NT2/D1 (cell line): ENCODE measurements around the gene BBS10.
"Not testable (repeated sequence)": the region's sequence is repeated elsewhere in the genome, so short reads cannot be mapped to it uniquely, and the experiment has no call there.

Experiments used
- SUZ12 ChIP-seq: IDR thresholded peaks from 2 replicates; pipeline ENCODE4 v1.6.1; 2011; ENCODE audit not compliant: insufficient read length, insufficient read depth; ENCODE audit errors: extremely low read depth
- YY1 ChIP-seq: IDR thresholded peaks from 2 replicates; pipeline ENCODE4 v1.6.1; 2011; ENCODE audit not compliant: insufficient read length, insufficient read depth
- ZNF274 ChIP-seq: IDR thresholded peaks from 2 replicates; pipeline ENCODE4 v1.6.1; 2011; ENCODE audit warnings: mild to moderate bottlenecking, low read depth, low read length

GRCh38 chr12:76319595-76320319 lies 28.5 kb downstream of the BBS10 start:
- not testable (repeated sequence) for TF ChIP-seq ZNF274, YY1, SUZ12
